WTC11 (cell line): ENCODE results near the gene IFFO2. TPM values are rescaled to one million over a fixed set of nuclear protein-coding genes. Genes with fewer than 3 reads are reported as not detected.

ENCODE experiments used
- ATAC-seq: fragments of 200-7000 bp; cut with Tn5 transposase; 2 replicates; pipeline ENCODE4 v1.10.0; 2021; ENCODE audit warnings: mild to moderate bottlenecking, moderate library complexity
- CTCF ChIA-PET: fragments of 300-600 bp; sonication (Branson Sonifier 250); formaldehyde crosslinking; loops from one replicate; lab custom pipeline; 2021; ENCODE audit warnings: antibody characterized with exemption; lab: Charles Lee
- POLR2A ChIA-PET: fragments of 350-600 bp; sonication (Branson Sonifier 250); formaldehyde crosslinking; loops from one replicate; lab custom pipeline; 2021; ENCODE audit warnings: antibody characterized with exemption; lab: Charles Lee
- DNase-seq: peaks from one replicate; pipeline ENCODE4 v3.0.0; 2021; ENCODE audit warnings: low spot score
- H3K27ac Mint-ChIP-seq: 2 replicates; pipeline ENCODE4 v1.8.0; 2021; ENCODE audit warnings: mixed read lengths
- H3K27me3 Mint-ChIP-seq: 2 replicates; pipeline ENCODE4 v1.8.0; 2021; ENCODE audit warnings: low read depth, mild to moderate bottlenecking, moderate library complexity, mixed read lengths
- H3K36me3 Mint-ChIP-seq: 2 replicates; pipeline ENCODE4 v1.8.0; 2021; ENCODE audit warnings: mixed read lengths
- H3K4me1 Mint-ChIP-seq: 2 replicates; pipeline ENCODE4 v1.8.0; 2022; ENCODE audit warnings: mixed read lengths
- H3K4me3 Mint-ChIP-seq: 2 replicates; pipeline ENCODE4 v1.8.0; 2021; ENCODE audit warnings: mild to moderate bottlenecking, moderate library complexity, mixed read lengths
- H3K9me3 Mint-ChIP-seq: 2 replicates; pipeline ENCODE4 v1.8.0; 2021; ENCODE audit warnings: mixed read lengths
- EMX1 ChIP-seq: fragments of 250-450 bp; sonication (Bioruptor Pico); IDR thresholded peaks from 2 replicates; pipeline ENCODE4 v1.8.0; 2021; ENCODE audit warnings: mild to moderate bottlenecking
- GABPB1 ChIP-seq: sonication (generic); formaldehyde crosslinking; IDR thresholded peaks from 2 replicates; pipeline ENCODE4 v1.8.1; 2023; ENCODE audit warnings: mild to moderate bottlenecking, missing genetic modification reagents
- KAT7 ChIP-seq: sonication (generic); formaldehyde crosslinking; IDR thresholded peaks from 2 replicates; pipeline ENCODE4 v1.8.1; 2023; ENCODE audit warnings: missing genetic modification reagents, mild to moderate bottlenecking, borderline replicate concordance
- MYBL2 ChIP-seq: sonication (generic); formaldehyde crosslinking; IDR thresholded peaks from 2 replicates; pipeline ENCODE4 v1.8.1; 2023; ENCODE audit warnings: mild to moderate bottlenecking, moderate library complexity, missing genetic modification reagents
- NFYB ChIP-seq: sonication (generic); formaldehyde crosslinking; conservative IDR thresholded peaks from 2 replicates; pipeline ENCODE4 v1.8.0; 2022; ENCODE audit warnings: low read depth, missing genetic modification reagents
- NR3C1 ChIP-seq: sonication (generic); formaldehyde crosslinking; conservative IDR thresholded peaks from 2 replicates; pipeline ENCODE4 v1.8.1; 2023; ENCODE audit warnings: low read depth, mild to moderate bottlenecking, missing genetic modification reagents
- RORB ChIP-seq: fragments of 250-450 bp; sonication (Bioruptor Pico); IDR thresholded peaks from 2 replicates; pipeline ENCODE4 v1.9.0; 2021; ENCODE audit warnings: mild to moderate bottlenecking
- SMAD4 ChIP-seq: sonication (generic); formaldehyde crosslinking; IDR thresholded peaks from 2 replicates; pipeline ENCODE4 v1.8.0; 2022; ENCODE audit warnings: mild to moderate bottlenecking, missing genetic modification reagents
- SOX15 ChIP-seq: fragments of 250-450 bp; sonication (Bioruptor Pico); IDR thresholded peaks from 2 replicates; pipeline ENCODE4 v1.9.0; 2021; ENCODE audit warnings: mild to moderate bottlenecking
- ZNF138 ChIP-seq: sonication (generic); formaldehyde crosslinking; conservative IDR thresholded peaks from 2 replicates; pipeline ENCODE4 v1.8.1; 2022; ENCODE audit warnings: mild to moderate bottlenecking, moderate library complexity, missing genetic modification reagents
- ZNF232 ChIP-seq: sonication (generic); formaldehyde crosslinking; IDR thresholded peaks from 2 replicates; pipeline ENCODE4 v1.8.0; 2022; ENCODE audit warnings: mild to moderate bottlenecking, missing genetic modification reagents
- ZNF263 ChIP-seq: sonication (generic); formaldehyde crosslinking; IDR thresholded peaks from 2 replicates; pipeline ENCODE4 v1.8.1; 2022; ENCODE audit warnings: low read depth, mild to moderate bottlenecking, moderate library complexity, missing genetic modification reagents
- total RNA-seq: library from RNA; stranded (reverse); gene quantifications from 3 replicates; pipeline ENCODE4 v1.2.3, GENCODE V29; 2021
- TF ChIP-seq, protein P1 (sequence below): fragments of 250-450 bp; sonication (Bioruptor Pico); IDR thresholded peaks from 2 replicates; pipeline ENCODE4 v1.9.0; 2021; ENCODE audit warnings: mild to moderate bottlenecking, borderline replicate concordance
- TF ChIP-seq, protein P2 (sequence below): sonication (generic); formaldehyde crosslinking; IDR thresholded peaks from 2 replicates; pipeline ENCODE4 v1.8.0; 2022; ENCODE audit warnings: mild to moderate bottlenecking, missing genetic modification reagents
- TF ChIP-seq, protein P3 (sequence below): fragments of 250-450 bp; sonication (Bioruptor Pico); IDR thresholded peaks from 2 replicates; pipeline ENCODE4 v1.9.0; 2021; ENCODE audit warnings: moderate library complexity, mild to moderate bottlenecking, inconsistent platforms, borderline replicate concordance
- TF ChIP-seq, protein P4 (sequence below): sonication (generic); formaldehyde crosslinking; IDR thresholded peaks from 2 replicates; pipeline ENCODE4 v1.8.1; 2023; ENCODE audit warnings: mild to moderate bottlenecking, missing genetic modification reagents
- TF ChIP-seq, protein P5 (sequence below): sonication (generic); formaldehyde crosslinking; conservative IDR thresholded peaks from 2 replicates; pipeline ENCODE4 v1.8.1; 2022; ENCODE audit warnings: mild to moderate bottlenecking, missing genetic modification reagents
- TF ChIP-seq, protein P6 (sequence below): sonication (generic); formaldehyde crosslinking; IDR thresholded peaks from 2 replicates; pipeline ENCODE4 v1.8.0; 2022; ENCODE audit warnings: missing genetic modification reagents
- TF ChIP-seq, protein P7 (sequence below): sonication (generic); formaldehyde crosslinking; IDR thresholded peaks from 2 replicates; pipeline ENCODE4 v1.8.1; 2023; ENCODE audit warnings: mild to moderate bottlenecking, missing genetic modification reagents
- TF ChIP-seq, protein P8 (sequence below): sonication (generic); formaldehyde crosslinking; IDR thresholded peaks from 2 replicates; pipeline ENCODE4 v1.8.1; 2023; ENCODE audit warnings: mild to moderate bottlenecking, moderate library complexity, missing genetic modification reagents

Gene IFFO2
- total RNA-seq, 1 experiment from 2014 or later: 8.1 TPM

DNA sequence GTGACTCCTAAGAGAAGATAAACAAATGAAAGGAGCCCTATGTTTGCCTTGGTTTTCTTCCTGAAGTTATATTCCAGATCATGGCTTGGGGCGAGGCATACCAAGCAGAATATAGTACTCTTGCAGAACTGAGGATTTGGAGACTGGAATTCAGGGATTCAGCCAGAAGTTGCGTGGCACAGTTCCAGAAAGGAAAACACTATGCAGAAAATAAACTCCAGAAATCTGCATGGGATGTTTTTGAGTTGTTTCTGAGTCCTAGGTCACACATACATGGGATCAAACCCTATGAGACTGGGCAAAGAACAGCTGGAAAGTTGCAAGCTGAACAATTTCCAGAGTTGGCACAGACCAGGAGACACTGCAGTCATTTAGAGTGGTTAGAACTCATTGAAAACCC lies 42.9 kb upstream of the IFFO2 start:
- H3K4me1 Mint-ChIP-seq: no peaks in the 10 kb centered on the region
- peaks cover 39% of the 10 kb centered on the region for H3K9me3 Mint-ChIP-seq
- DNase-seq: no peak
- peaks cover 34% of the 10 kb centered on the region for H3K27me3 Mint-ChIP-seq
- no peak overlapping the region for H3K4me3 Mint-ChIP-seq
- no peak for TF ChIP-seq ZNF138 (CRISPR knock-in tag)
- TF ChIP-seq, protein P1, sequence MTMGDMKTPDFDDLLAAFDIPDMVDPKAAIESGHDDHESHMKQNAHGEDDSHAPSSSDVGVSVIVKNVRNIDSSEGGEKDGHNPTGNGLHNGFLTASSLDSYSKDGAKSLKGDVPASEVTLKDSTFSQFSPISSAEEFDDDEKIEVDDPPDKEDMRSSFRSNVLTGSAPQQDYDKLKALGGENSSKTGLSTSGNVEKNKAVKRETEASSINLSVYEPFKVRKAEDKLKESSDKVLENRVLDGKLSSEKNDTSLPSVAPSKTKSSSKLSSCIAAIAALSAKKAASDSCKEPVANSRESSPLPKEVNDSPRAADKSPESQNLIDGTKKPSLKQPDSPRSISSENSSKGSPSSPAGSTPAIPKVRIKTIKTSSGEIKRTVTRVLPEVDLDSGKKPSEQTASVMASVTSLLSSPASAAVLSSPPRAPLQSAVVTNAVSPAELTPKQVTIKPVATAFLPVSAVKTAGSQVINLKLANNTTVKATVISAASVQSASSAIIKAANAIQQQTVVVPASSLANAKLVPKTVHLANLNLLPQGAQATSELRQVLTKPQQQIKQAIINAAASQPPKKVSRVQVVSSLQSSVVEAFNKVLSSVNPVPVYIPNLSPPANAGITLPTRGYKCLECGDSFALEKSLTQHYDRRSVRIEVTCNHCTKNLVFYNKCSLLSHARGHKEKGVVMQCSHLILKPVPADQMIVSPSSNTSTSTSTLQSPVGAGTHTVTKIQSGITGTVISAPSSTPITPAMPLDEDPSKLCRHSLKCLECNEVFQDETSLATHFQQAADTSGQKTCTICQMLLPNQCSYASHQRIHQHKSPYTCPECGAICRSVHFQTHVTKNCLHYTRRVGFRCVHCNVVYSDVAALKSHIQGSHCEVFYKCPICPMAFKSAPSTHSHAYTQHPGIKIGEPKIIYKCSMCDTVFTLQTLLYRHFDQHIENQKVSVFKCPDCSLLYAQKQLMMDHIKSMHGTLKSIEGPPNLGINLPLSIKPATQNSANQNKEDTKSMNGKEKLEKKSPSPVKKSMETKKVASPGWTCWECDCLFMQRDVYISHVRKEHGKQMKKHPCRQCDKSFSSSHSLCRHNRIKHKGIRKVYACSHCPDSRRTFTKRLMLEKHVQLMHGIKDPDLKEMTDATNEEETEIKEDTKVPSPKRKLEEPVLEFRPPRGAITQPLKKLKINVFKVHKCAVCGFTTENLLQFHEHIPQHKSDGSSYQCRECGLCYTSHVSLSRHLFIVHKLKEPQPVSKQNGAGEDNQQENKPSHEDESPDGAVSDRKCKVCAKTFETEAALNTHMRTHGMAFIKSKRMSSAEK (CRISPR knock-in tag): no peak
- TF ChIP-seq, protein P2, sequence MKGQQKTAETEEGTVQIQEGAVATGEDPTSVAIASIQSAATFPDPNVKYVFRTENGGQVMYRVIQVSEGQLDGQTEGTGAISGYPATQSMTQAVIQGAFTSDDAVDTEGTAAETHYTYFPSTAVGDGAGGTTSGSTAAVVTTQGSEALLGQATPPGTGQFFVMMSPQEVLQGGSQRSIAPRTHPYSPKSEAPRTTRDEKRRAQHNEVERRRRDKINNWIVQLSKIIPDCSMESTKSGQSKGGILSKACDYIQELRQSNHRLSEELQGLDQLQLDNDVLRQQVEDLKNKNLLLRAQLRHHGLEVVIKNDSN (CRISPR knock-in tag): no peak
- TF ChIP-seq, protein P3, sequence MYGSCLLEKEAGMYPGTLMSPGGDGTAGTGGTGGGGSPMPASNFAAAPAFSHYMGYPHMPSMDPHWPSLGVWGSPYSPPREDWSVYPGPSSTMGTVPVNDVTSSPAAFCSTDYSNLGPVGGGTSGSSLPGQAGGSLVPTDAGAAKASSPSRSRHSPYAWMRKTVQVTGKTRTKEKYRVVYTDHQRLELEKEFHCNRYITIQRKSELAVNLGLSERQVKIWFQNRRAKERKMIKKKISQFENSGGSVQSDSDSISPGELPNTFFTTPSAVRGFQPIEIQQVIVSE: no peak
- TF ChIP-seq SOX15 (CRISPR knock-in tag): no peak
- TF ChIP-seq KAT7: no peak
- TF ChIP-seq, protein P4, sequence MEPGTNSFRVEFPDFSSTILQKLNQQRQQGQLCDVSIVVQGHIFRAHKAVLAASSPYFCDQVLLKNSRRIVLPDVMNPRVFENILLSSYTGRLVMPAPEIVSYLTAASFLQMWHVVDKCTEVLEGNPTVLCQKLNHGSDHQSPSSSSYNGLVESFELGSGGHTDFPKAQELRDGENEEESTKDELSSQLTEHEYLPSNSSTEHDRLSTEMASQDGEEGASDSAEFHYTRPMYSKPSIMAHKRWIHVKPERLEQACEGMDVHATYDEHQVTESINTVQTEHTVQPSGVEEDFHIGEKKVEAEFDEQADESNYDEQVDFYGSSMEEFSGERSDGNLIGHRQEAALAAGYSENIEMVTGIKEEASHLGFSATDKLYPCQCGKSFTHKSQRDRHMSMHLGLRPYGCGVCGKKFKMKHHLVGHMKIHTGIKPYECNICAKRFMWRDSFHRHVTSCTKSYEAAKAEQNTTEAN (CRISPR knock-in tag): no peak
- no peak for TF ChIP-seq MYBL2 (CRISPR knock-in tag)
- no peak for TF ChIP-seq ZNF263 (CRISPR knock-in tag)
- TF ChIP-seq, all 79 proteins: peak for 0
- ATAC-seq: no peak
- POLR2A ChIA-PET: no interaction called here
- Mint-ChIP-seq H3K36me3 (peaks cover 15% of the 10 kb centered on the region), H3K27ac (no peak overlapping the region)
- CTCF ChIA-PET: no interaction called here

DNA sequence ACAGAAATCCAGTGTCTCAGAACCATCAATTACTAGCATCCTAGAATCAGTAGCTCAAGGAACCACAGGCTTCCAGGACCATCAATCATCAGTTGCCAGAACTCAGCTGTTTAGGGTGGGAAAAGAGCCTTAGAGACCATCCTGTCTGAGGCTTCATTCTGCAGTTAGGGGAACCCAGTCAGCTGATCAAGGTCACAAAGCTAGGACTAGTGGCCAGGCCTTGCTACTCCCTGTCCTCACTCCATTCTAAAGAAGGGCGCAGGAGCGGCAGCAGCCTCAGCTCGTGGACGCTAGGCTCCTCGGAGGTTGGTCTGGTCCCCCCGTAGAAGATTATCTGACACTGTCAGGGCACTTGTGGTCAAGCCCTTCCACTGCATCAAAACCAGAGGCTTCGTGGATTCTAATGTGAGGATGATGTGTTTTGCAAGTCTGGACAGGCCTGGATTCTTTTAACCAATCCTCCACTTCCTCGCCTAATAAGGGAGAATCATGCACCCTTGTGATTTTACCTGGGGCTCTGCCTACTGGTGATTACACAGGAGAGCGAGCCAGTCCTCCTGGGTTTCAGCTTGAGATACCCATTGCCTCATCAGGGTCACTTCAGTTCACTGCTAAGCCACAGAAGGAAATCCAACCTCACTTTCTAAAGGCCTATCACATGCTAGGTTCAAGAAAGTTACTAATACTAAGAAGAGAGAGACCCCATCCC lies 41.7 kb upstream of the IFFO2 start:
- Mint-ChIP-seq H3K4me3 (no peak overlapping the region), H3K4me1 (no peaks in the 10 kb centered on the region), H3K27me3 (peaks cover 29% of the 10 kb centered on the region), H3K9me3 (peaks cover 37% of the 10 kb centered on the region), H3K36me3 (peaks cover 15% of the 10 kb centered on the region), H3K27ac (no peak overlapping the region)
- no peak for DNase-seq
- POLR2A ChIA-PET: no interaction called here
- CTCF ChIA-PET: no interaction called here
- no peak for ATAC-seq
- TF ChIP-seq SOX15 (CRISPR knock-in tag) (no peak), SMAD4 (CRISPR knock-in tag) (no peak), NFYB (no peak), NR3C1 (no peak), GABPB1 (no peak), RORB (CRISPR knock-in tag) (no peak), EMX1 (no peak), ZNF232 (CRISPR knock-in tag) (no peak)
- TF ChIP-seq, protein P5, sequence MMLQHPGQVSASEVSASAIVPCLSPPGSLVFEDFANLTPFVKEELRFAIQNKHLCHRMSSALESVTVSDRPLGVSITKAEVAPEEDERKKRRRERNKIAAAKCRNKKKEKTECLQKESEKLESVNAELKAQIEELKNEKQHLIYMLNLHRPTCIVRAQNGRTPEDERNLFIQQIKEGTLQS (CRISPR knock-in tag): no peak
- TF ChIP-seq, protein P6, sequence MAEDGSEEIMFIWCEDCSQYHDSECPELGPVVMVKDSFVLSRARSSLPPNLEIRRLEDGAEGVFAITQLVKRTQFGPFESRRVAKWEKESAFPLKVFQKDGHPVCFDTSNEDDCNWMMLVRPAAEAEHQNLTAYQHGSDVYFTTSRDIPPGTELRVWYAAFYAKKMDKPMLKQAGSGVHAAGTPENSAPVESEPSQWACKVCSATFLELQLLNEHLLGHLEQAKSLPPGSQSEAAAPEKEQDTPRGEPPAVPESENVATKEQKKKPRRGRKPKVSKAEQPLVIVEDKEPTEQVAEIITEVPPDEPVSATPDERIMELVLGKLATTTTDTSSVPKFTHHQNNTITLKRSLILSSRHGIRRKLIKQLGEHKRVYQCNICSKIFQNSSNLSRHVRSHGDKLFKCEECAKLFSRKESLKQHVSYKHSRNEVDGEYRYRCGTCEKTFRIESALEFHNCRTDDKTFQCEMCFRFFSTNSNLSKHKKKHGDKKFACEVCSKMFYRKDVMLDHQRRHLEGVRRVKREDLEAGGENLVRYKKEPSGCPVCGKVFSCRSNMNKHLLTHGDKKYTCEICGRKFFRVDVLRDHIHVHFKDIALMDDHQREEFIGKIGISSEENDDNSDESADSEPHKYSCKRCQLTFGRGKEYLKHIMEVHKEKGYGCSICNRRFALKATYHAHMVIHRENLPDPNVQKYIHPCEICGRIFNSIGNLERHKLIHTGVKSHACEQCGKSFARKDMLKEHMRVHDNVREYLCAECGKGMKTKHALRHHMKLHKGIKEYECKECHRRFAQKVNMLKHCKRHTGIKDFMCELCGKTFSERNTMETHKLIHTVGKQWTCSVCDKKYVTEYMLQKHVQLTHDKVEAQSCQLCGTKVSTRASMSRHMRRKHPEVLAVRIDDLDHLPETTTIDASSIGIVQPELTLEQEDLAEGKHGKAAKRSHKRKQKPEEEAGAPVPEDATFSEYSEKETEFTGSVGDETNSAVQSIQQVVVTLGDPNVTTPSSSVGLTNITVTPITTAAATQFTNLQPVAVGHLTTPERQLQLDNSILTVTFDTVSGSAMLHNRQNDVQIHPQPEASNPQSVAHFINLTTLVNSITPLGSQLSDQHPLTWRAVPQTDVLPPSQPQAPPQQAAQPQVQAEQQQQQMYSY (CRISPR knock-in tag): no peak
- TF ChIP-seq, protein P7, sequence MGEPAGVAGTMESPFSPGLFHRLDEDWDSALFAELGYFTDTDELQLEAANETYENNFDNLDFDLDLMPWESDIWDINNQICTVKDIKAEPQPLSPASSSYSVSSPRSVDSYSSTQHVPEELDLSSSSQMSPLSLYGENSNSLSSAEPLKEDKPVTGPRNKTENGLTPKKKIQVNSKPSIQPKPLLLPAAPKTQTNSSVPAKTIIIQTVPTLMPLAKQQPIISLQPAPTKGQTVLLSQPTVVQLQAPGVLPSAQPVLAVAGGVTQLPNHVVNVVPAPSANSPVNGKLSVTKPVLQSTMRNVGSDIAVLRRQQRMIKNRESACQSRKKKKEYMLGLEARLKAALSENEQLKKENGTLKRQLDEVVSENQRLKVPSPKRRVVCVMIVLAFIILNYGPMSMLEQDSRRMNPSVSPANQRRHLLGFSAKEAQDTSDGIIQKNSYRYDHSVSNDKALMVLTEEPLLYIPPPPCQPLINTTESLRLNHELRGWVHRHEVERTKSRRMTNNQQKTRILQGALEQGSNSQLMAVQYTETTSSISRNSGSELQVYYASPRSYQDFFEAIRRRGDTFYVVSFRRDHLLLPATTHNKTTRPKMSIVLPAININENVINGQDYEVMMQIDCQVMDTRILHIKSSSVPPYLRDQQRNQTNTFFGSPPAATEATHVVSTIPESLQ (CRISPR knock-in tag): no peak
- TF ChIP-seq, protein P8, sequence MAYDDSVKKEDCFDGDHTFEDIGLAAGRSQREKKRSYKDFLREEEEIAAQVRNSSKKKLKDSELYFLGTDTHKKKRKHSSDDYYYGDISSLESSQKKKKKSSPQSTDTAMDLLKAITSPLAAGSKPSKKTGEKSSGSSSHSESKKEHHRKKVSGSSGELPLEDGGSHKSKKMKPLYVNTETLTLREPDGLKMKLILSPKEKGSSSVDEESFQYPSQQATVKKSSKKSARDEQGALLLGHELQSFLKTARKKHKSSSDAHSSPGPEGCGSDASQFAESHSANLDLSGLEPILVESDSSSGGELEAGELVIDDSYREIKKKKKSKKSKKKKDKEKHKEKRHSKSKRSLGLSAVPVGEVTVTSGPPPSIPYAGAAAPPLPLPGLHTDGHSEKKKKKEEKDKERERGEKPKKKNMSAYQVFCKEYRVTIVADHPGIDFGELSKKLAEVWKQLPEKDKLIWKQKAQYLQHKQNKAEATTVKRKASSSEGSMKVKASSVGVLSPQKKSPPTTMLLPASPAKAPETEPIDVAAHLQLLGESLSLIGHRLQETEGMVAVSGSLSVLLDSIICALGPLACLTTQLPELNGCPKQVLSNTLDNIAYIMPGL (CRISPR knock-in tag): no peak
